ENCODE measurements around the gene GFPT1.

GFPT1 gene

GRCh38 chr2:69298261-69298660, 88.8 kb downstream of the GFPT1 start:
- TF ChIP-seq CTCF (IDR thresholded peaks at IDR 0.05; ENCODE audit: low read length, missing control alignments), result no peak
- no peak overlapping the region for H3K4me3 ChIP-seq (replicated peaks; ENCODE audit: low read depth, low read length)
- DNase-seq (ENCODE audit: low read depth), result peak; percentile 74

- no peak for TF ChIP-seq CTCF (IDR thresholded peaks at IDR 0.05; ENCODE audit: low read length, missing control alignments)
- DNase-seq (ENCODE audit: low read depth), result no peak
- H3K4me3 ChIP-seq (replicated peaks; ENCODE audit: low read depth, low read length), result no peak overlapping the region
Observed at GRCh38 chr2:69297216-69297615, 89.8 kb downstream of the GFPT1 start.

- H3K4me3 ChIP-seq (replicated peaks; ENCODE audit: low read depth, low read length), result no peak overlapping the region
- no peak for DNase-seq (ENCODE audit: low read depth)
- TF ChIP-seq CTCF (IDR thresholded peaks at IDR 0.05; ENCODE audit: low read length, missing control alignments), result no peak
Observed at GRCh38 chr2:69296421-69296820, 90.6 kb downstream of the GFPT1 start.

GRCh38 chr2:69292256-69292655, 94.8 kb downstream of the GFPT1 start:
- no peak overlapping the region for H3K4me3 ChIP-seq (replicated peaks; ENCODE audit: low read depth, low read length)
- no peak for TF ChIP-seq CTCF (IDR thresholded peaks at IDR 0.05; ENCODE audit: low read length, missing control alignments)
- no peak for DNase-seq (ENCODE audit: low read depth)

- no peak overlapping the region for H3K4me3 ChIP-seq (replicated peaks; ENCODE audit: low read depth, low read length)
- TF ChIP-seq CTCF (IDR thresholded peaks at IDR 0.05; ENCODE audit: low read length, missing control alignments), result no peak
- no peak for DNase-seq (ENCODE audit: low read depth)
Observed at GRCh38 chr2:69291721-69292120, 95.3 kb downstream of the GFPT1 start.

GRCh38 chr2:69291004-69291650, 95.9 kb downstream of the GFPT1 start:
- H3K4me3 ChIP-seq (replicated peaks; ENCODE audit: low read depth, low read length), result no peak overlapping the region
- peak; percentile 76 for DNase-seq (ENCODE audit: low read depth)
- no peak for TF ChIP-seq CTCF (IDR thresholded peaks at IDR 0.05; ENCODE audit: low read length, missing control alignments)

GRCh38 chr2:69288429-69288828, 98.6 kb downstream of the GFPT1 start:
- no peak for TF ChIP-seq CTCF (IDR thresholded peaks at IDR 0.05; ENCODE audit: low read length, missing control alignments)
- no peak overlapping the region for H3K4me3 ChIP-seq (replicated peaks; ENCODE audit: low read depth, low read length)
- DNase-seq (ENCODE audit: low read depth), result no peak

Data from fibroblast of pulmonary artery (primary cell).